22Rv1 (cell line): ENCODE results near the gene H1-8.

Experiments used
- ZFX ChIP-seq: fragments of 450-650 bp; IDR thresholded peaks from 2 replicates; pipeline ENCODE4 v1.6.1; 2017; ENCODE audit warnings: antibody characterized with exemption, borderline replicate concordance
- TF ChIP-seq, protein P1 (sequence below): fragments of 450-650 bp; IDR thresholded peaks from 2 replicates; pipeline ENCODE4 v1.5.1; 2017; ENCODE audit warnings: mild to moderate bottlenecking

- TF ChIP-seq, protein P1, sequence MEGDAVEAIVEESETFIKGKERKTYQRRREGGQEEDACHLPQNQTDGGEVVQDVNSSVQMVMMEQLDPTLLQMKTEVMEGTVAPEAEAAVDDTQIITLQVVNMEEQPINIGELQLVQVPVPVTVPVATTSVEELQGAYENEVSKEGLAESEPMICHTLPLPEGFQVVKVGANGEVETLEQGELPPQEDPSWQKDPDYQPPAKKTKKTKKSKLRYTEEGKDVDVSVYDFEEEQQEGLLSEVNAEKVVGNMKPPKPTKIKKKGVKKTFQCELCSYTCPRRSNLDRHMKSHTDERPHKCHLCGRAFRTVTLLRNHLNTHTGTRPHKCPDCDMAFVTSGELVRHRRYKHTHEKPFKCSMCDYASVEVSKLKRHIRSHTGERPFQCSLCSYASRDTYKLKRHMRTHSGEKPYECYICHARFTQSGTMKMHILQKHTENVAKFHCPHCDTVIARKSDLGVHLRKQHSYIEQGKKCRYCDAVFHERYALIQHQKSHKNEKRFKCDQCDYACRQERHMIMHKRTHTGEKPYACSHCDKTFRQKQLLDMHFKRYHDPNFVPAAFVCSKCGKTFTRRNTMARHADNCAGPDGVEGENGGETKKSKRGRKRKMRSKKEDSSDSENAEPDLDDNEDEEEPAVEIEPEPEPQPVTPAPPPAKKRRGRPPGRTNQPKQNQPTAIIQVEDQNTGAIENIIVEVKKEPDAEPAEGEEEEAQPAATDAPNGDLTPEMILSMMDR = no peak
- no peak for TF ChIP-seq ZFX
Measured at GRCh38 chr3:129595544-129596193, 52.7 kb downstream of the H1-8 start.
